ENCODE results near the gene LIMCH1.

- TF ChIP-seq POLR2AphosphoS5 (IDR thresholded peaks at IDR 0.05) = no peak
- no peak for TF ChIP-seq CTCF (IDR thresholded peaks at IDR 0.05)
Observed at GRCh38 chr4:41646862-41647261, 108.9 kb downstream of the LIMCH1 start.

Data from suprapubic skin (tissue), 3 donors.